ENCODE results near the gene CD84. TPM values are rescaled to one million over a fixed set of nuclear protein-coding genes. Genes with fewer than 3 reads are reported as not detected.

The CD84 gene, protein sequence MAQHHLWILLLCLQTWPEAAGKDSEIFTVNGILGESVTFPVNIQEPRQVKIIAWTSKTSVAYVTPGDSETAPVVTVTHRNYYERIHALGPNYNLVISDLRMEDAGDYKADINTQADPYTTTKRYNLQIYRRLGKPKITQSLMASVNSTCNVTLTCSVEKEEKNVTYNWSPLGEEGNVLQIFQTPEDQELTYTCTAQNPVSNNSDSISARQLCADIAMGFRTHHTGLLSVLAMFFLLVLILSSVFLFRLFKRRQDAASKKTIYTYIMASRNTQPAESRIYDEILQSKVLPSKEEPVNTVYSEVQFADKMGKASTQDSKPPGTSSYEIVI
- total RNA-seq, result not detected in 2 replicates

DNA sequence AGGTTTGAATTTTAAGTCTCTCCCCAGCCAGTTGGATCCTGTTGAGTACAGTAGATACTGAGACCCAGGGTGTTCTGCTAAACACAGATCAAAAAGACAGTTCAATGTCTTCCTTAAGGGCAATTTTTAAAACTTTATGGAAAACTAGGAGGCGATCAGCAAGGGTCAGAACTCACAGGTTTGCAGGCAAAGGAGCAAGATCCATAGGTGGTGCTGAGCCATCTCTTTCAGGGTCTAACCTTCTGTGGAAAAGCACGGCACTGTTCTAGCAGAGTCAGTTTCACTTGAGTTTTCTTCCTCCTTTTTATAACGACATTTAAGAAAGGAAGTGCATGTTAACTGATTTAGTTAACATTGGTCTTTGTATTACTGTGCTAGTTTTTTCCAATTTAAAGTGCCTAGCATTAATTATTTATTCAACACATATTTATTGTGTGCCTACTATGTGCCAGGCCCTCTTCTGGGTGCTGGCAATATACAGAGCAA is at the start of gene CD84:
Gene CD84 (minus strand): TSS at position 281 of the 486 bp plus-strand sequence. CDS start 59 bp downstream, at position 222.

DNA sequence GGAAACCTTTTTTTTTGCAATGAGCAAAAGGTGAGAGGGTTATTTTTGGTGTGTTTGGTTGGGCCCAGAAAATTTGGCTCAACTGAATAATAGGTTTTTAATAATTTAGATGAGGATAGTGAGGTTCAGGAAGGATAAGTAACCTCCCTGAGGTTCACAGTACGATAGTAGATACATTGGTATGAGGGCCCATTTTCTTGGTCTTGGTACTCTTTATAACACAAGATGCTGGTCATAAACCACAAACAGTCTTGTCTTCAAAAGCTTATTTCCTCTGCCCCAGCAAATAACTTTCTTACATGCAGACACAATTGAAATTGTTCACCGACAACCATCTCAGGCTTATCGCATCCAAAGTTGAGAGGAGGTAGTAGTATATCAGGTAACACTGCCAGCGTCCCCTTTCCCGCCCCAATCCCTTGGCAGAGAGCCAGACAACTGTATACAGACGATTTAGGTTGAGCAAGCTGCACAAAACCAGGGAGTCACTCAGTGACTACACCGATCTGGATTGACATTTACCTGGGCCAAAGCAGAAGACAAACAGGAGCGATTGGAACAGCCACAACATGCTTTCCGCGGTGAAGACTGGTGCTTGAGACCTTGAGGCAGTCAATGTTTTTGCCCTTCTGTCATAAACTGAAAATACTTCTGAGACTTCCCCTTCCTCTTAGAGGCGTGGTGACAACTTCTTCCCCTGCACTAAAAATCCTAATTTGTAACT is 56.5 kb downstream of the CD84 start, which contains the start of gene SLAMF6:
Gene SLAMF6 (minus strand): TSS at position 634 of the 724 bp plus-strand sequence. CDS start 63 bp downstream, at position 571.

Other genes with a start within 250 kb of the CD84 start
- 117 and 129 TPM in 2 replicates for gene COPA, start 236.2 kb downstream of the CD84 start, total RNA-seq
- gene NCSTN, start 236.1 kb downstream of the CD84 start, total RNA-seq, result 35.1 and 53.0 TPM in 2 replicates
- not detected in 2 replicates for gene NHLH1, start 212.4 kb downstream of the CD84 start, total RNA-seq
- gene VANGL2, start 178.9 kb downstream of the CD84 start, total RNA-seq, result 3.1 and 7.6 TPM in 2 replicates
- gene SLAMF6, start 56.2 kb downstream of the CD84 start, total RNA-seq, result not detected in 2 replicates
- gene SLAMF1, start 67.5 kb upstream of the CD84 start, total RNA-seq, result not detected in 2 replicates
- gene CD48, start 132.3 kb upstream of the CD84 start, total RNA-seq, result not detected in 2 replicates
- 0.19 and 1.0 TPM in 2 replicates for gene SLAMF7, start 159.8 kb upstream of the CD84 start, total RNA-seq
- gene LY9, start 216.7 kb upstream of the CD84 start, total RNA-seq, result not detected in 2 replicates

Measured in hair follicular keratinocyte (primary cell).